Gastrocnemius medialis (tissue), 4 donors: ENCODE data around the gene REXO1. TPM values are rescaled to one million over a fixed set of nuclear protein-coding genes. Genes with fewer than 3 reads are reported as not detected.

Experiments used
- ATAC-seq, 2 donors: fragments of 150-250 bp; one replicate each; pipeline ENCODE4 v1.9.1; 2016
- DNase-seq, 2 donors: peaks; one replicate each; pipeline ENCODE4 v3.0.0-alpha.2; 2019
- H3K27ac ChIP-seq, 4 donors: fragments of 200-600 bp; sonication (generic); 1 replicate in 1 of 4; 2 replicates in 3 of 4; pipeline ENCODE4 v1.5.1; 2016 to 2018; ENCODE audit warnings: mild to moderate bottlenecking in 2 of 4, moderate library complexity in 1 of 4
- H3K27me3 ChIP-seq, 3 donors: fragments of 200-600 bp; sonication (generic) in 2 of 3; 1 replicate in 1 of 3; 2 replicates in 2 of 3; pipeline versions ENCODE4 v1.5.1 to v1.6.0; 2016 to 2019; ENCODE audit warnings: mild to moderate bottlenecking in 1 of 3, moderate library complexity in 1 of 3
- H3K36me3 ChIP-seq, 2 donors: fragments of 200-600 bp; sonication (generic) in 1 of 2; one replicate each; pipeline ENCODE4 v1.5.1; 2017 to 2018
- H3K4me1 ChIP-seq, 2 donors: fragments of 200-600 bp; sonication (generic) in 1 of 2; one replicate each; pipeline ENCODE4 v1.5.1; 2016 to 2017; ENCODE audit warnings: mild to moderate bottlenecking in 2 of 2
- H3K4me3 ChIP-seq, 4 donors: fragments of 200-600 bp; sonication (generic) in 3 of 4; 1 replicate in 1 of 4; 2 replicates in 3 of 4; pipeline ENCODE4 v1.5.1; 2016 to 2019; ENCODE audit warnings: mild to moderate bottlenecking in 2 of 4
- H3K9me3 ChIP-seq, 3 donors: fragments of 200-600 bp; sonication (generic) in 2 of 3; 1 replicate in 1 of 3; 2 replicates in 2 of 3; pipeline ENCODE4 v1.5.1; 2016 to 2019
- CTCF ChIP-seq, 5 experiments: fragments of 450-650 bp in 3 of 5; fragments of 200-600 bp in 2 of 5; sonication (generic) in 2 of 5; IDR thresholded peaks in 4 of 5; conservative IDR thresholded peaks in 1 of 5; 1 replicate in 4 of 5; 2 replicates in 1 of 5; pipeline ENCODE4 v1.5.1; 2016 to 2019; ENCODE audit warnings: antibody characterized with exemption in 5 of 5, mild to moderate bottlenecking in 3 of 5, moderate library complexity in 3 of 5
- POLR2A ChIP-seq, 2 donors: fragments of 450-650 bp; IDR thresholded peaks; one replicate each; pipeline ENCODE4 v1.6.1; 2017; ENCODE audit warnings: antibody characterized with exemption in 2 of 2, mild to moderate bottlenecking in 2 of 2, moderate library complexity in 2 of 2
- in situ Hi-C, 4 donors: fragments of 200-750 bp; cut with MboI; loops; one replicate each; pipeline versions ENCODE4 v1.15.0 to v1.8.0; 2017; ENCODE audit warnings: low sequenced_read_pairs in 4 of 4
- intact Hi-C: fragments of 100-400 bp; cut with DNase I; formaldehyde crosslinking; loops from one replicate; pipeline ENCODE4 v1.15.1; 2023; ENCODE audit warnings: low total_unique reads
- total RNA-seq, 4 donors: library from RNA; depleted of rRNA; stranded (reverse); fragments of >200 nt; gene quantifications; one replicate each; pipeline versions ENCODE4 v1.1.0 to v1.2.3, GENCODE V29; 2016

The REXO1 gene
- total RNA-seq, 4 donors from 2014 or later = 10.8 to 28.5 (median 20.5) TPM

GRCh38 chr19:1818549-1819195 is 29.6 kb downstream of the REXO1 start:
- in situ Hi-C loops (no loop called here), intact Hi-C loops (no loop called here)
- Histone ChIP-seq H3K36me3 (peaks cover 0 to 78% of the 10 kb centered on the region in 2 donors), H3K4me3 (no peak overlapping the region), H3K27ac (no peak overlapping the region), H3K4me1 (peaks cover 0 to under 1% of the 10 kb centered on the region in 2 donors), H3K9me3 (no peaks in the 10 kb centered on the region), H3K27me3 (no peaks in the 10 kb centered on the region)
- ATAC-seq (no peak), DNase-seq (no peak)
- TF ChIP-seq CTCF (IDR thresholded peaks at IDR 0.05 in 4 of 5, conservative IDR thresholded peaks at IDR 0.05 in 1 of 5) (no peak), POLR2A (IDR thresholded peaks at IDR 0.05) (no peak)

GRCh38 chr19:1817553-1818179 is 30.6 kb downstream of the REXO1 start:
- ATAC-seq = no peak
- TF ChIP-seq POLR2A (IDR thresholded peaks at IDR 0.05) = no peak
- no peak for TF ChIP-seq CTCF (IDR thresholded peaks at IDR 0.05 in 4 of 5, conservative IDR thresholded peaks at IDR 0.05 in 1 of 5)
- Histone ChIP-seq H3K4me1 (peaks cover 8 to 10% of the 10 kb centered on the region in 2 donors), H3K36me3 (peaks cover 0 to 68% of the 10 kb centered on the region in 2 donors), H3K9me3 (no peaks in the 10 kb centered on the region), H3K4me3 (no peak overlapping the region), H3K27me3 (no peaks in the 10 kb centered on the region), H3K27ac (no peak overlapping the region)
- in situ Hi-C loops = no loop called here
- no peak for DNase-seq
- intact Hi-C loops = no loop called here

- ATAC-seq = no peak
- no peak for TF ChIP-seq POLR2A (IDR thresholded peaks at IDR 0.05)
- TF ChIP-seq CTCF (IDR thresholded peaks at IDR 0.05 in 4 of 5, conservative IDR thresholded peaks at IDR 0.05 in 1 of 5) = no peak
- DNase-seq = no peak
- intact Hi-C loops = no loop called here
- Histone ChIP-seq H3K4me1 (peaks cover 11 to 18% of the 10 kb centered on the region in 2 donors), H3K9me3 (no peaks in the 10 kb centered on the region), H3K27ac (no peak overlapping the region), H3K4me3 (no peak overlapping the region), H3K27me3 (no peaks in the 10 kb centered on the region), H3K36me3 (peaks cover 0 to 65% of the 10 kb centered on the region in 2 donors)
- in situ Hi-C loops = no loop called here
Observed at GRCh38 chr19:1816530-1817298, 31.6 kb downstream of the REXO1 start.

GRCh38 chr19:1815605-1816529 is 32.4 kb downstream of the REXO1 start:
- TF ChIP-seq CTCF (IDR thresholded peaks at IDR 0.05 in 4 of 5, conservative IDR thresholded peaks at IDR 0.05 in 1 of 5) (no peak), POLR2A (IDR thresholded peaks at IDR 0.05) (no peak)
- DNase-seq = no peak
- Histone ChIP-seq H3K36me3 (peaks cover 0 to 58% of the 10 kb centered on the region in 2 donors), H3K27ac (no peak overlapping the region), H3K9me3 (no peaks in the 10 kb centered on the region), H3K27me3 (no peaks in the 10 kb centered on the region), H3K4me3 (no peak overlapping the region), H3K4me1 (peaks cover 14 to 18% of the 10 kb centered on the region in 2 donors)
- in situ Hi-C loops (no loop called here), intact Hi-C loops (no loop called here)
- no peak for ATAC-seq
